HCT116 (cell line): Measurements from ENCODE around the gene FER. TPM values are rescaled to one million over a fixed set of nuclear protein-coding genes. Genes with fewer than 3 reads are reported as not detected.

Experiments
- ATAC-seq: fragments of 200-7000 bp; cut with Tn5 transposase; 2 replicates; pipeline ENCODE4 v1.9.1; 2020; ENCODE audit warnings: mild to moderate bottlenecking, moderate library complexity
- BruUV-seq: library from RNA; stranded (reverse); fragments of 400-500 nt; replicated peaks from 2 replicates; lab custom pipeline; 2021; lab: Mats Ljungman, UMichigan
- CTCF ChIA-PET: fragments of 300-600 bp; sonication (Branson Sonifier 250); formaldehyde crosslinking; loops from one replicate; lab custom pipeline; 2021; ENCODE audit warnings: antibody characterized with exemption; lab: Charles Lee
- POLR2A ChIA-PET: fragments of 300-600, 350-600 bp; sonication (Branson Sonifier 250); formaldehyde crosslinking; loops from one replicate; lab custom pipeline; 2021; ENCODE audit warnings: antibody characterized with exemption; lab: Charles Lee
- RAD21 ChIA-PET, 2 experiments: fragments of 300-600 bp; sonication (Branson Sonifier 250); formaldehyde crosslinking; loops; one replicate each; lab custom pipeline; 2023; ENCODE audit warnings: low total read pairs in 2 of 2; ENCODE audit not compliant: uncharacterized antibody in 2 of 2, unreplicated experiment in 2 of 2, low non-redundant PET in 1 of 2; lab: Charles Lee
- DNase-seq: peaks from one replicate; pipeline ENCODE4 v3.0.0-alpha.2; 2010; ENCODE audit warnings: low read depth, low spot score
- H2AFZ ChIP-seq: fragments of 200-600 bp; shearing (Covaris generic), sonication (generic); 2 replicates; pipeline ENCODE4 v1.6.1; 2017; ENCODE audit warnings: low read depth, mixed run types, mixed read lengths, antibody characterized with exemption, low read length; ENCODE audit not compliant: poor library complexity, severe bottlenecking
- H3K27ac ChIP-seq: 2 replicates; pipeline ENCODE4 v1.5.1; 2012; ENCODE audit warnings: low read depth, low read length
- H3K27me3 ChIP-seq: fragments of 200-600 bp; sonication (generic); 2 replicates; pipeline ENCODE4 v1.6.1; 2016; ENCODE audit warnings: mixed run types, low read length, mixed read lengths; ENCODE audit not compliant: insufficient read depth
- H3K36me3 ChIP-seq, 2 experiments: fragments of 200-500 bp in 1 of 2; fragments of 200-600 bp in 1 of 2; sonication (Bioruptor generic) in 1 of 2; sonication (generic) in 1 of 2; 2 replicates each; pipeline versions ENCODE4 v1.5.1 to v1.6.1; 2014 to 2016; ENCODE audit warnings: low read length in 2 of 2, inconsistent platforms in 1 of 2, mixed read lengths in 1 of 2, mixed run types in 1 of 2; ENCODE audit not compliant: insufficient read depth in 2 of 2, control insufficient read depth in 1 of 2
- H3K4me1 ChIP-seq, 2 experiments: fragments of 200-600 bp in 1 of 2; sonication (generic) in 1 of 2; 2 replicates each; pipeline versions ENCODE4 v1.5.1 to v1.6.1; 2012 to 2017; ENCODE audit warnings: low read length in 2 of 2, inconsistent platforms in 1 of 2, mild to moderate bottlenecking in 1 of 2, mixed read lengths in 1 of 2, mixed run types in 1 of 2, moderate library complexity in 1 of 2; ENCODE audit not compliant: insufficient read depth in 2 of 2, control insufficient read depth in 1 of 2
- H3K4me2 ChIP-seq: fragments of 200-600 bp; sonication (generic); 2 replicates; pipeline ENCODE4 v1.6.1; 2017; ENCODE audit warnings: mixed run types, low read length, mixed read lengths
- H3K4me3 ChIP-seq, 2 experiments: fragments of 200-600 bp in 1 of 2; sonication (generic) in 1 of 2; replicated peaks in 1 of 2; 2 replicates each; pipeline ENCODE4 v1.5.1; 2011 to 2016; ENCODE audit warnings: low read length in 2 of 2, control low read depth in 1 of 2, low read depth in 1 of 2, mild to moderate bottlenecking in 1 of 2, mixed read lengths in 1 of 2, mixed run types in 1 of 2
- H3K79me2 ChIP-seq: fragments of 200-600 bp; sonication (generic); 2 replicates; pipeline ENCODE4 v1.6.1; 2017; ENCODE audit warnings: mild to moderate bottlenecking, mixed run types, low read length, moderate library complexity, mixed read lengths; ENCODE audit not compliant: insufficient read depth
- H3K9ac ChIP-seq: fragments of 200-600 bp; sonication (generic); 2 replicates; pipeline ENCODE4 v1.6.1; 2016; ENCODE audit warnings: low read length, mixed read lengths
- H3K9me2 ChIP-seq: fragments of 200-600 bp; sonication (generic), shearing (Covaris generic); 2 replicates; pipeline ENCODE4 v1.6.1; 2017; ENCODE audit warnings: mixed run types, mild to moderate bottlenecking, moderate library complexity; ENCODE audit not compliant: insufficient read depth
- H3K9me3 ChIP-seq, 2 experiments: fragments of 200-500 bp in 1 of 2; fragments of 200-600 bp in 1 of 2; sonication (Bioruptor generic) in 1 of 2; sonication (generic) in 1 of 2; 2 replicates each; pipeline ENCODE4 v1.6.1; 2014 to 2017; ENCODE audit warnings: low read length in 2 of 2, mixed read lengths in 2 of 2, inconsistent platforms in 1 of 2, low read depth in 1 of 2, mild to moderate bottlenecking in 1 of 2, mixed run types in 1 of 2, moderate library complexity in 1 of 2; ENCODE audit not compliant: control insufficient read depth in 1 of 2, insufficient read depth in 1 of 2
- H4K20me1 ChIP-seq: fragments of 200-600 bp; sonication (generic), shearing (Covaris generic); 2 replicates; pipeline ENCODE4 v1.6.1; 2017; ENCODE audit warnings: mixed run types, mild to moderate bottlenecking, moderate library complexity; ENCODE audit not compliant: insufficient read depth
- CEBPB ChIP-seq: IDR thresholded peaks from 2 replicates; pipeline ENCODE4 v1.6.1; 2012; ENCODE audit warnings: low read depth
- EZH2phosphoT487 ChIP-seq: fragments of 200-600 bp; IDR thresholded peaks from 2 replicates; pipeline ENCODE4 v1.6.1; 2018; ENCODE audit warnings: antibody characterized with exemption, borderline replicate concordance
- MAX ChIP-seq: IDR thresholded peaks from 2 replicates; pipeline ENCODE4 v1.6.1; 2012
- REST ChIP-seq: IDR thresholded peaks from 2 replicates; pipeline ENCODE4 v1.6.1; 2012; ENCODE audit warnings: low read depth
- SP1 ChIP-seq: IDR thresholded peaks from 2 replicates; pipeline ENCODE4 v1.6.1; 2012; ENCODE audit warnings: low read depth
- TCF7L2 ChIP-seq: IDR thresholded peaks from 2 replicates; pipeline ENCODE4 v1.7.0; 2011; ENCODE audit warnings: borderline replicate concordance, inconsistent platforms; ENCODE audit not compliant: insufficient read depth, insufficient read length; ENCODE audit errors: extremely low read depth
- ZFX ChIP-seq: fragments of 450-650 bp; IDR thresholded peaks from 2 replicates; pipeline ENCODE4 v1.6.1; 2017
- ZNF274 ChIP-seq: fragments of 200-500 bp; sonication (Bioruptor generic); IDR thresholded peaks from 2 replicates; pipeline ENCODE4 v1.6.1; 2014; ENCODE audit warnings: mild to moderate bottlenecking, low read depth, low read length, inconsistent platforms
- intact Hi-C: fragments of 100-400 bp; cut with micrococcal nuclease; formaldehyde crosslinking; loops from 2 replicates; pipeline ENCODE4 v1.10.0; 2022
- total RNA-seq: library from RNA; stranded (reverse); gene quantifications from one replicate; pipeline ENCODE4 v1.2.1, GENCODE V29; 2021; ENCODE audit not compliant: unreplicated experiment
- TF ChIP-seq, protein P1 (sequence below): IDR thresholded peaks from 2 replicates; pipeline ENCODE4 v1.6.1; 2011; ENCODE audit warnings: mild to moderate bottlenecking, low read length, moderate library complexity; ENCODE audit not compliant: insufficient replicate concordance; ENCODE audit errors: extremely low read depth

The FER gene
- total RNA-seq, 1 experiment from 2014 or later: 32.0 TPM

- Histone ChIP-seq H3K9ac (no peak overlapping the region), H3K27ac (no peak overlapping the region), H3K9me2 (no peaks in the 10 kb centered on the region), H3K4me2 (no peak overlapping the region), H3K9me3 (no peaks in the 10 kb centered on the region), H3K4me1 (0 out of 4 replicates have a peak, but pooled peaks cover 0 to 4% of the 10 kb centered on the region in 2 experiments), H3K4me3 (no peak overlapping the region), H2AFZ (no peak overlapping the region), H3K27me3 (no peaks in the 10 kb centered on the region), H4K20me1 (no peaks in the 10 kb centered on the region), H3K36me3 (no peaks in the 10 kb centered on the region), H3K79me2 (no peaks in the 10 kb centered on the region)
- RAD21 ChIA-PET: no interaction called here
- DNase-seq (no peak), ATAC-seq (no peak)
- CTCF ChIA-PET: no interaction called here
- POLR2A ChIA-PET: no interaction called here
- intact Hi-C loops: no loop called here
- no TSS peak for BruUV-seq
- no peak for TF ChIP-seq REST
Observed at GRCh38 chr5:109035436-109035835, 287.7 kb downstream of the FER start.

DNA sequence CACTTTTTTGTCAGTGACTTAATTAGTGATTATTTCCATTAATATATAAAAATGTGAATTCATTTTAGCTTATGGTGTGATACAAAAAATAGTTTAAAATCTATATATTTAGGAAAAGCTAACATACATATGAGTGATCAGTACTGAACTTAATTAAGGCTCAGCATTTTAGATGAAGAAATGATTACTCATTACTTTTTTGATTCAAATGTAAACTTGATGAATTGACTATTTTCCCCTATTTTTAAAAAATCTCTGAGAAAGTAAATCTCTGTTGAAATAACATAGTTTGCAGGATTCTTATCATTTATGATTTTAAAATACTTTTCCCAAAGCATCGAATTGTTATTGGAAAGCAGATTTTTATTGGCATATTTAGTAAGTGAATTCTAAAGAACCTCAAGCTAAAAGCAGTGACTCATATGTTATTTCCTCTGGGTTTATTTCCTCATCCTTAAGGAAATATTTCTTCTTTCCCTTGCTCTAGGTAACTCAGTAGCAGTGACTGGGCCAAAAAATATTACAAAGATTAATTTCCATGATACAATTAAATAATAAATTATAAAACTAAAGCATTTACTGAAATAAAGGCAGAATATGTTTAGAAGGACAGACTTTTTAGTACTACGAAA is 290.6 kb downstream of the FER start:
- POLR2A ChIA-PET: no interaction called here
- Histone ChIP-seq H3K36me3 (no peaks in the 10 kb centered on the region), H3K4me2 (no peak overlapping the region), H3K27ac (no peak overlapping the region), H3K9me3 (no peaks in the 10 kb centered on the region), H2AFZ (no peak overlapping the region), H3K79me2 (no peaks in the 10 kb centered on the region), H3K9ac (no peak overlapping the region), H4K20me1 (no peaks in the 10 kb centered on the region), H3K4me3 (no peak overlapping the region), H3K4me1 (0 out of 4 replicates have a peak, but pooled peaks cover 0 to 4% of the 10 kb centered on the region in 2 experiments), H3K27me3 (no peaks in the 10 kb centered on the region), H3K9me2 (no peaks in the 10 kb centered on the region)
- RAD21 ChIA-PET: no interaction called here
- no TSS peak for BruUV-seq
- CTCF ChIA-PET: no interaction called here
- intact Hi-C loops: no loop called here
- ATAC-seq (no peak), DNase-seq (no peak)
- TF ChIP-seq ZFX: no peak
- TF ChIP-seq, protein P1, sequence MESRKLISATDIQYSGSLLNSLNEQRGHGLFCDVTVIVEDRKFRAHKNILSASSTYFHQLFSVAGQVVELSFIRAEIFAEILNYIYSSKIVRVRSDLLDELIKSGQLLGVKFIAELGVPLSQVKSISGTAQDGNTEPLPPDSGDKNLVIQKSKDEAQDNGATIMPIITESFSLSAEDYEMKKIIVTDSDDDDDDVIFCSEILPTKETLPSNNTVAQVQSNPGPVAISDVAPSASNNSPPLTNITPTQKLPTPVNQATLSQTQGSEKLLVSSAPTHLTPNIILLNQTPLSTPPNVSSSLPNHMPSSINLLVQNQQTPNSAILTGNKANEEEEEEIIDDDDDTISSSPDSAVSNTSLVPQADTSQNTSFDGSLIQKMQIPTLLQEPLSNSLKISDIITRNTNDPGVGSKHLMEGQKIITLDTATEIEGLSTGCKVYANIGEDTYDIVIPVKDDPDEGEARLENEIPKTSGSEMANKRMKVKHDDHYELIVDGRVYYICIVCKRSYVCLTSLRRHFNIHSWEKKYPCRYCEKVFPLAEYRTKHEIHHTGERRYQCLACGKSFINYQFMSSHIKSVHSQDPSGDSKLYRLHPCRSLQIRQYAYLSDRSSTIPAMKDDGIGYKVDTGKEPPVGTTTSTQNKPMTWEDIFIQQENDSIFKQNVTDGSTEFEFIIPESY: no peak
- TF ChIP-seq TCF7L2: no peak
- TF ChIP-seq SP1: no peak
- no peak for TF ChIP-seq CEBPB
- TF ChIP-seq MAX: no peak
- TF ChIP-seq EZH2phosphoT487: no peak
- no peak for TF ChIP-seq ZNF274
